ENCODE measurements around the gene UGT2B11.

GRCh38 chr4:69167300-69167699, 47.2 kb downstream of the UGT2B11 start:
- TF ChIP-seq POLR2A (IDR thresholded peaks at IDR 0.05) (no peak), CTCF (IDR thresholded peaks at IDR 0.05) (no peak)

All from adrenal gland (tissue), 5 donors.